BLaER1 treated with 17β-estradiol and CSF1 and Interleukin-3, amounts not matched to agents 10 nM and 100 nM (cell line): ENCODE results near the gene FAM236B.
"Not testable (repeated sequence)": the region's sequence is repeated elsewhere in the genome, so short reads cannot be mapped to it uniquely, and the experiment has no call there.

ENCODE experiments used
- H3K27ac ChIP-seq, 11 experiments: shearing (Covaris generic); formaldehyde crosslinking; 2 replicates each; pipeline ENCODE4 v1.8.1; 2022
- H3K27me3 ChIP-seq, 11 experiments: shearing (Covaris generic); formaldehyde crosslinking; 2 replicates each; pipeline ENCODE4 v1.8.1; 2022
- H3K36me3 ChIP-seq, 11 experiments: shearing (Covaris generic); formaldehyde crosslinking; 2 replicates each; pipeline ENCODE4 v1.8.1; 2022
- H3K4me1 ChIP-seq, 10 experiments: shearing (Covaris generic); formaldehyde crosslinking; 2 replicates each; pipeline ENCODE4 v1.8.1; 2022
- H3K4me2 ChIP-seq, 11 experiments: shearing (Covaris generic); formaldehyde crosslinking; 2 replicates each; pipeline ENCODE4 v1.8.1; 2022
- H3K4me3 ChIP-seq, 10 experiments: shearing (Covaris generic); formaldehyde crosslinking; 2 replicates each; pipeline ENCODE4 v1.8.1; 2022
- H3K9ac ChIP-seq, 11 experiments: shearing (Covaris generic); formaldehyde crosslinking; 2 replicates each; pipeline ENCODE4 v1.8.1; 2022
- H3K9me3 ChIP-seq, 11 experiments: shearing (Covaris generic); formaldehyde crosslinking; replicated peaks in 1 of 11; 2 replicates each; pipeline ENCODE4 v1.8.1; 2022
- H4K20me1 ChIP-seq, 11 experiments: shearing (Covaris generic); formaldehyde crosslinking; 2 replicates each; pipeline ENCODE4 v1.8.1; 2022
- Cebpa-rat ChIP-seq, 11 experiments: shearing (Covaris generic); IDR thresholded peaks; 2 replicates each; pipeline ENCODE4 v1.8.1; 2022

The FAM236B gene

DNA sequence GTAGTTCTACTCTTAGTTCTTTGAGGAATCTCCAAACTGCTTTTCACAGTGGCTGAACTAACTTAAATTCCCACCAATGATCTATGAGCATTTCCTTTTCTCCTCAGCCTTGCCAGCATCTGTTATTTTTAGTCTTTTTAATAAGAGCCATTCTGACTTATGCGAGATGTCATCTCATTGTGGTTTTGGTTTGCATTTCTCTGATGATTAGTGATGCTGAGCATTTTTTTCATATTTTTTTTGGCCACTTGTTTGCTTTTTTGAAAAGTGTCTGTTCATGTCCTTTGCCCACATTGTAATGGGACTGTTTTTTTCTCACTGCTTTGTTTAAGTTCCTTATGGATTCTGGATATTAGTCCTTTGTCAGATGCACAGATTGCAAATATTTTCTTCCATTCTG lies 46.9 kb downstream of the FAM236B start:
- H3K36me3 ChIP-seq, result no peaks in the 10 kb centered on the region
- no peaks in the 10 kb centered on the region for H3K4me1 ChIP-seq
- no peak overlapping the region for H3K4me3 ChIP-seq
- H3K9me3 ChIP-seq, result peaks cover 0 to 21% (median 8%) of the 10 kb centered on the region in 11 experiments; a peak in 10 of 22 replicates
- H3K27ac ChIP-seq, result no peak overlapping the region
- H3K27me3 ChIP-seq, result peaks cover 82 to 98% (median 93%) of the 10 kb centered on the region in 11 experiments
- no peak overlapping the region for H3K4me2 ChIP-seq
- H4K20me1 ChIP-seq, result no peaks in the 10 kb centered on the region
- H3K9ac ChIP-seq, result no peak overlapping the region
- no peak for TF ChIP-seq Cebpa-rat (IDR thresholded peaks at IDR 0.05)

DNA sequence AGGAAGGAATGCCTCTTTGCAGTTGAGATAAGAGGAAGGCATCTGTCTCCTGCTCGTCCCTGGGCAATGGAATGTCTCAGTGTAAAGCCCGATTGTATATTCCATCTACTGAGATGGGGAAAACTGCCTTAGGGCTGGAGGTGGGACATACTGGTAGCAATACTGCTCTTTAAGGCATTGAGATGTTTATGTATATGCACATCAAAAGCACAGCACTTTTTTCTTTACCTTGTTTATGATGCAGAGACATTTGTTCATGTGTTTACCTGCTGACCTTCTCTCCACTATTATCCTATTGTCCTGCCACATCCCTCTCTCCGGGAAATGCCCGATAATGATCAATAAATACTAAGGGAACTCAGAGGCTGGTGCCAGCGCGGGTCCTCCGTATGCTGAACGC lies 48.8 kb downstream of the FAM236B start:
- H3K36me3 ChIP-seq, H3K4me3 ChIP-seq, H3K9ac ChIP-seq, H4K20me1 ChIP-seq, H3K27ac ChIP-seq, H3K4me1 ChIP-seq, H3K4me2 ChIP-seq: not testable (repeated sequence)
- Histone ChIP-seq H3K9me3 (peaks cover 0 to 21% (median 8%) of the 10 kb centered on the region in 11 experiments; a peak in 10 of 22 replicates), H3K27me3 (peaks cover 66 to 97% (median 87%) of the 10 kb centered on the region in 11 experiments)
